Cardiac fibroblast (primary cell): ENCODE results near the gene PPP1R13L.
A peak's percentile ranks its signal among the peaks of the same experiment; 100 is the strongest.
"Not testable (repeated sequence)": the region's sequence is repeated elsewhere in the genome, so short reads cannot be mapped to it uniquely, and the experiment has no call there.

Experiments
- DNase-seq, 2 donors: peaks; one replicate each; pipeline versions ENCODE4 v3.0.0 to v3.0.0-alpha.2; 2010; ENCODE audit warnings: low read depth in 2 of 2
- H3K4me3 ChIP-seq, 2 donors: replicated peaks in 1 of 2; 1 replicate in 1 of 2; 2 replicates in 1 of 2; pipeline ENCODE4 v1.5.1; 2011; ENCODE audit warnings: low read depth in 2 of 2, low read length in 2 of 2, mild to moderate bottlenecking in 2 of 2, moderate library complexity in 1 of 2
- CTCF ChIP-seq: IDR thresholded peaks from one replicate; pipeline ENCODE4 v1.5.1; 2011; ENCODE audit warnings: low read depth, mild to moderate bottlenecking, low read length, inconsistent platforms

The PPP1R13L gene

DNA sequence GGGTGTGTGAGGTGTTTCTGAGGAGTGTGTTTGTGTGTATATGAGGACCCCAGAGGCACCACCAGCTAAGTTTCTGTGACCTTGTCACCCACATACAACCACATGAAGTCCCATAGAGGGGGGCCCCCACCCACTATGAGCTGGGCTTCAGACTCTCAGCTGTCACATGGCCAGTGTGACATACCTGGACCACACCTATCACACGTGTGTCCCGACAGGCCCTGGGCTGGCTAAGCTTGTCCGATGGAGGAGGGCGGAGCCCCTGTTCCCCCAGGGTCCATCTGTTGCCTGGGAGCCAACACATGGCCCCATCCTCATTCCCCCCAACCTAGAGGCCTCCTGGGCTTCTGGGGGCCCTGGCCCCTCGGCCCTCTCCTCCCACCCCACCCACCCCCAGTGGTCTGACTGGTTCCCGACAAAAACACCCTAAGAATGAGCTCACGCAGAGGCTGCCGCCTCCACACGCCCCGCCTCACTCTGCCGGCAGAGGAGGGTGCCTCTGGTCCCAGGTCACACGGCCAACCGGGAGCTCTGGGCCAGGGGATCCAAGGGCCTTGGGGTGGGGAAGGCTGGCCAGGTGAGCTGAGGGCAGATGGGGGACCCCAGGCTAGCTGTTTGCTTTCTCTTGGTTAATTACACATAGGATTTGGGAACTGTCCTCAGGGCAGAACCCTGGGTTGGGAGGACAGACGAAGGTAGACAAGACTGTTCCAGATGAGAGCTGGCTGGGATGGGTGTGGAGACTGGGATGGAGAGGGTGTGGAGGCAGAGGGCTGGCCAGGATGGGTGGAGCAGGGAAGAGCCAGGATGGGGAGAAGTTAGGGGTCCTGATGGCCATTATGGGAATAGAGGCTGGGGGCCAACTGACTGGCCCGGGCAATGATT, 60.0 kb downstream of the PPP1R13L start:
- TF ChIP-seq CTCF, result no peak
- H3K4me3 ChIP-seq, result no peak overlapping the region

DNA sequence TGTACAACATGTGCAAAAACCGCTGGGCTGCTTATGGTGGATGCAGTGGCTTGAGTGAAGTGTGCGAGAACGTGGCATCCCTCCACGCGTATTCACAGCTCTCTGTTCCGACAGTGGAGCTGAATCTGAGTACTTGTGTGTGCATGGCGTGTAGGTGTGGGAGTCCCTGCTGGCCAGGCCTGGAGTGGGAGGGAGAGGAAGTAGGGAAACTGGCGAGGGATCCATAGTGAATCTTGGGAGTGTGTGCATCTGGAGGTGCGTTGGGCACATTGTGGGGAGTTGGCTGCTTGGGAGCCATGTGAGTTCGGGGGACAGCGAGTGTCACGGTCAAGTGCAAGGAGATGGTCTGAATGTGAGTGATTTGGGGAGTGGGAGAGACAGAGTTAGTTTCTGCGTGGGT, 62.0 kb downstream of the PPP1R13L start:
- TF ChIP-seq CTCF, result no peak

More for the DNA sequence above, 60.0 kb downstream of the PPP1R13L start:
- no peak for DNase-seq

GRCh38 chr19:45340899-45341453, 63.9 kb downstream of the PPP1R13L start:
- H3K4me3 ChIP-seq, result no peak overlapping the region
- TF ChIP-seq CTCF, result no peak
- peak in 1 of 2 donors; percentile 13 for DNase-seq

More for the DNA sequence above, 62.0 kb downstream of the PPP1R13L start:
- no peak overlapping the region for H3K4me3 ChIP-seq
- DNase-seq, result no peak

DNA sequence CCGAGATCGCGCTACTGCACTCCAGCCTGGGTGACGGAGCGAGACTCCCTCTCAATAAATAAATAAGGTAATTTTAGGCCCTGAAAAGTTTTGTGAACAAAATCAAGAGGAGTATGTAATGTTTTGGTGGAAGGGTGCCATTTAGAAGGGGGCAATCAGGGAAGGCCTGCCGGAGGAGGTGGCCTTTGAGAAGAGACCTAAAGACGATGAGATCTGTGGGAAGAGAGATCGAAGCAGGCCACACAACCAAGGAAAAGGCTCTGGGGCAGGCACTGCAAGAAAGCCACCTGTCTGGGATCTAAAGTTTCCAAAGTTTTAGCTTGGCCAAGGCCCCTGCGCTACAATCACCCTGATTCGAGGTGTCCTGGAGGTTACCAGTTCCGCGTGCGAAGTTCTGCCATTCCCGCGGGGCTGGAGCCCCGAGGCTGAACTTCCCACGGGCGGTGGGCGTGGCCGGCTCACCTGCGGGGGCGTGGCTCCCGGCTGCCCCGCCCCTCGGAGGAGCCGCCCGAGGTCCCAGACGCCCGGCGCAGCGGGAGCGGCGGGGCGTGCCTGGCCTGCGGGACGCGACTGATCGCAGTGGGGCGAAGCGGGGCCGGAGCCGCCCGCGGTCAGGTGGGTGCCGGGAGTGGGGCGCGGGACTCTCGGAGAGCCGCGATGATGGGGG, 64.5 kb downstream of the PPP1R13L start, which contains the start of gene KLC3:
KLC3 (plus strand) TSS at position 519 of the 667 bp plus-strand sequence. CDS start 4,792 bp downstream, outside the sequence.
- no peak within 1 kb of the TSS for H3K4me3 ChIP-seq
- no peak for DNase-seq
- no peak for TF ChIP-seq CTCF

DNA sequence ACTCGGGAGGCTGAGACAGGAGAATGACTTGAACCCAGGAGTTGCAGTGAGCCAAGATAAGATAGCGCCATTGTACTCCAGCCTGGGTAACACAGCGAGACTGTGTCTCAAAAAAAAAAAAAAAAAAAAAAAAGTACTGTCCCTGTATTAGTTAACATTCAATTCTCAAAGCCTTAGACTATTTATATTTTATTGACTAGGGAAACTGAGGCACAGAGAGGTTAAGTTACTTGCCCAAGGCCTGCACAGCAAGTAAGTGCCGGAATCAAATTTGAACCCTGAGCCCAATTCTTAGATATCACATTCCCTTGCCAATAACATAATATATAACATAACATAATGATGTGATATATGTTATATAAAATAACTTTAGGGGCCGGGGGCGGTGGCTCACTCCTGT, 65.2 kb downstream of the PPP1R13L start:
- TF ChIP-seq CTCF, result no peak
- no peak overlapping the region for H3K4me3 ChIP-seq
- no peak for DNase-seq

GRCh38 chr19:45336696-45337251, 68.1 kb downstream of the PPP1R13L start:
- no peak overlapping the region for H3K4me3 ChIP-seq
- no peak for DNase-seq
- no peak for TF ChIP-seq CTCF

DNA sequence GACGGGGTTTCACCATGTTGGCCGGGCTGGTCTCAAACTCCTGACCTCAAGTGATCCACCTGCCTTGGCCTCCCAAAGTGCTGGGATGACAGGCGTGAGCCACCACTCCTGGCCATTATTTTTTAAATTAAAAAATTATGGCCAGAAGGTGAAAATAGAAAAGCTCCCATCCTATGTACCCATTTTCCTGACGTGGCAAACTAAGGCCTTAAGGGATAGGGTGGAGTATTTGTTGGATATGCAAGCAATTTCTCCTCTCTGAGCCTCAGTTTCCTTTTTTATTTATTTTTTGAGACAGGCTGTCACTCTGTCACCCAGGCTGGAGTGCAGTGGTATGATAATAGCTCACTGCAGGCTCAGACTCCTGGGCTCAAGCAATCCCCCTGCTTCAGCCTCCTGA, 70.0 kb downstream of the PPP1R13L start:
- not testable (repeated sequence) for H3K4me3 ChIP-seq, DNase-seq
